Inflammatory macrophage treated with lipopolysaccharide for 1 hour (primary cell): ENCODE measurements around the gene PLEKHG4.

Experiments used
- DNase-seq, 2 donors: peaks; one replicate each; pipeline ENCODE4 v3.0.0-alpha.2; 2020 to 2022

PLEKHG4 gene

DNA sequence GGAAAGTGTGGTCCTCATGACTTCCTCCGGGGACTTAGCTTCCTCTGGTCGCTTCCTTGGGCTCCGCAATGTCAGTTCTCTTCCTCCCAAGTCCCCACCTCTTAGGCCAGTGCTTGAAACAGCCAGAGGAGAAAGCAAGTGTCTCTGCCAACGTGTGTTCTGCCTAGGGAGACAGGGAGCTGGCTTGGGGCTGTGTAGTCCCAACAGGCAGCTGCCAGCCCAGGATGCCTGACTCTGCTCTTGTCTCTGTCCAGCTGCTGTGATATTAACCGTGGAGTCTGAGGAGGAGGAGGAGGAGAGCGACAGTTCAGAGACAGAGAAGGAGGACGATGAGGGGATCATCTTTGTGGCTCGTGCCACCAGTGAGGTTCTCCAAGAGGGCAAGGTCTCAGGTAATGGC lies 13.5 kb upstream of the PLEKHG4 start:
- DNase-seq = no peak

DNA sequence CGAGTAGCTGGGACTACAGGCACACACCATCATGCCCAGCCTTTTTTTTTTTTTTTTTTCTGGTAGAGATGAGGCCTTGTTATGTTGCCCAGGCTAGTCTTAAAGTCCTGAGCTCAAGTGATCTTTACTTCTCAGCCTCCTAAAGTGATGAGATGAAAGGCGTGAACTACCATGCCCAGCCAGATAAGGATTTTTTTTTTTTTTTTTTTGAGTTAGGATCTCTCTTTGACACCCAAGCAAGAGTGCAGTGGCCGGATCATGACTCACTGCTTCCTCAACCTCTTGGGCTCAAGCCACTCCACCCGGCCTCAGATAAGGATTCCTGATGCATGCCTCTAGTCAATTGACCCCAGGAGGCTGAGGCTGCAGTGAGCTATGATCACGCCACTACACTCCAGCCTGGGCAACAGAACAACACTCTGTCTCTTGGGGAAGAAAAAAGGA lies 11.2 kb upstream of the PLEKHG4 start:
- no peak for DNase-seq

DNA sequence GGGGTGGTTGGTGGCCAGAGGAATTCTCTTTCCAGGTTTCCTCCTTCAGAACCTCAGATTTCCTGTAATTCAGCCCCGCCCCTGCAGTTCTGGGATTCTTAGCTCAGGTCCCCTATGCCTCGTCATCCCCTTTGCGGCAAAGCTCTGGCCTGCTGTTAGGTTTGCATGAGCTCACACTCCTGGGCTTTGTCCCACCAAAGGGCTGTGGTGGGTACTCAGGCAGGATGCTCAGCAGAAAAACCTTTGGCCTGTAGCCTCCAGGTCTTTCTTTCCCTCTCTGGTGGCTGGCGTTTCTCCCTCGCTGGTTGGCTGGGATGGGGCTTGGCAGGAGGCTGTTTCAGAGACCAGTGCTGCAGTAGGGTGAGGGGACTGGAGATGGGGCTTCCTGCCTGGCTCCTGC lies 9.6 kb upstream of the PLEKHG4 start:
- DNase-seq = no peak

DNA sequence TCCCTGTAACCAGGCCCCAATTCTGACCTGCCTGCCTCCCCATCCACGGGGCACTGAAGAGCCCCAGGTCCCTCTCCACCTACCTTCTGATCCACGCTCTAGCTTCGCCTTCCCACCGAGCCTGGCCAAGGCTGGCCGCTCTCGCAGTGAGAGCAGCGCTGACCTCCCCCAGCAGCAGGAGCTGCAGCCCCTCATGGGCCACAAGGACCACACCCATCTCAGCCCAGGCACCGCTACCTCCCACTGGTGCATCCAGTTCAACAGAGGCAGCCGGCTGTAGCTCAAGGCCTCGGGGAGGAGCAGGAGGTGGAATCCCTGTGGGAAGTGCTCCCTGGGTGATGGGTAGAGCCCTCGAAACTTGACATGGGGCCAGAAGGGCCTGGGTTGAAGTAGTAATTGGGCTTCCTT lies 8.4 kb upstream of the PLEKHG4 start:
- DNase-seq = no peak

DNA sequence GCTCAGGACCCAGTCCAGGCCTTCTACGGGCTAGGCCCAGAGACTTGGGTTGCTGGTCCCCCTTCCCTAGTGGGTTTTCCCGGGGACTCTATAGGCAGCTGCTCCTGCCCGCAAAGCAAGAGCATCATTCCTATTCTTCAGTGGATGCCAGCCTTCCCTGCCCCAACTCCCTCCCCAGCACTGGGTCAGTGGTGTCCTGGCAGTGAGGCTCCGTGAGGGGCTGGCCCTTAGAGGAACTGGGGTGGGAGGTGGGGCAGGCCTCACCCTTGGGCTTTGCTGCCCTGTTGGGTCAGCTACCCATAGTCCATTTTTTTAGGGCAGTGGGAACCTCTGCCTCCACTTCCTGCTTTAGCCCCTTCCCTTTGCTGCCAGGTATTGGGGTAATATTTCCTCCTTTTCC lies 7.9 kb upstream of the PLEKHG4 start:
- DNase-seq = no peak

DNA sequence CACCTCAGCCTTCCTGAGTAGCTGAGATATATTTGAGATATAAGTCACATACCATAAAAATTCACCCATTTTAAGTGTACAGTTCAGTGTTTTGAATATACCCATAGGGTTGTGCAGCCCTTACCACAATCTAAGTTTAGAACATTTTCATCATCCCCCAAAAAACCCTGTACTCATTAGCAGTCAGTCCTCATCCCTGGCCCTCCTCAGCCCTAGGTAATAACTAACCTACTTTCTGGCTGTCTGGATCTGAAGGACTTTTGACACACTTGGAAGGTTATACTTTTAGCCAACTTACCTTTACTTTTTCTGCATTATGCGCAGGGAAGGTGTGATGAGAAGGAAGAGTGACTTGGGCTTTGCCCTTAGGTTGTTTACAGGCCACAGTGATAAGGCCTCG lies 4.0 kb upstream of the PLEKHG4 start:
- DNase-seq = no peak

DNA sequence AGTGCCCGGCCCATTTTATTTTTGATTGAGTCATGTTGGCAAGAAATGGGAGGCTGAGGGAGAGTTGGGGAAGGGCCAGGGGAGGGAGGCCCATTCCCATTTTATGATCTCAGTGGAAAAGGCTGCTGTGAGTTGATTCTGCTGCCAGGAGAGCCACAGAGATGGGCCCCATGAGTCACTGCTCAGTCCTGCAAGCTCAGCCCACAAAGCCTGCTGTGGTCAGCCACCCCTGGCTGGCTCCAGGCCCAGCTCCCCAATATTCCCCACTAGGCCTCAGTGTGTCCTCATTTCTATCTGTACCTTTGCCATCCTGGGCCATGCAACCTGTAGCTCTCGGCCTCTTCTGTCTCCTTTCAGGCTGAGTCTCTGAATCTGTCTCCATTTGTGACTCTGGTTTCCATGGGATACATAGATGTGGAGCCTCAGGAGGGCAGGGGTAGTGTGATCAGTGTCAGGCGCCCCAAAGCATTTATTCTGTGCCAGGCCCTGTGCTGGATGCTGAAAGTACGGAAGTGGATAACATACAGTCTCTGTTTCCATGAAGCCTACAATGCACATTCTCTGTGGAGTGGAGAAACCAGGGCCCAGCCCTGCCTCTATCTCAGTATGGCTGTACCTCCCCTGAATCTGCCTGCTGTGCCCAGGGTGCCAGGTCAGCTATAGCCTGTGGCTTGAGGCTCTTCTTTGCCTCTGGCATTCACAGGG lies 1.9 kb upstream of the PLEKHG4 start:
- DNase-seq = peak; percentile 12 to 52

DNA sequence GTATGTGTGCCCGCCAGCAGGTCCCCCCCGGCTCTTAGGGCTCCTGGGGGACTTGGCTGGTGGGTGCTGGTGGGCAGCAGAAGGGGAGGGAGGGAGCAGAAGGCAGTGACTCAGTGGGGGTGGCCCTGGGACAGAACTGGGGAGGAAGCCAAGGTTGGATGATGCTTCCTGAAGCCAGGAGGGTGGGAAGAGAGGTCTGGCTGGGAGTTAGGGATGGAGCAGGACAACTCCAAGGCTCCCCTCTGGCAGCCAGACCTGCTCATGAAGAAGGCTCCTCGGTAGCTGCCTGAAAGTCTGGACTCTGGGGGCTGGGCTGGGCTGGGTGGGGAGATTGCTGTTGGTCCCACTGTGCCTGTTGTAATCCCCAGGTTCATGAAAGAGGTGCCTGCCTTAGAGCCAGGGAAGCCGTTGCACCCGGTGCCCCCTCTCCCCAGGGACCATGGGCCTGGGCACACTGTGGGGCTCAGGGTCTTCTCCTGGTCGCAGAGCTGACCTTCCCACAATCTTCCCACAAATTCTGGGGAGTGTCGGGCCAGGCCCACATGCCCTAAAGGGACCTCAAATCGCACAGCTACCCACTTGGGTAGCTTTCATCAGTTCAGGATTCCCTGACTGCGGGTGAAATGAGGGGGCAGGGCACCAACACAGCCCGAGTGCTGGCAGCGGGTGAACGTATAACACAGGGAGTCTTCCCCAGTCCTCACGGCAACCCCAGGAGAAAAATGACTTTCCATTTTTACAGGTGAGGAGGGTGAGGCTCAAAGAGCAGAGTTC lies 1.1 kb upstream of the PLEKHG4 start:
- peak in 1 of 2 donors; percentile 24 for DNase-seq

DNA sequence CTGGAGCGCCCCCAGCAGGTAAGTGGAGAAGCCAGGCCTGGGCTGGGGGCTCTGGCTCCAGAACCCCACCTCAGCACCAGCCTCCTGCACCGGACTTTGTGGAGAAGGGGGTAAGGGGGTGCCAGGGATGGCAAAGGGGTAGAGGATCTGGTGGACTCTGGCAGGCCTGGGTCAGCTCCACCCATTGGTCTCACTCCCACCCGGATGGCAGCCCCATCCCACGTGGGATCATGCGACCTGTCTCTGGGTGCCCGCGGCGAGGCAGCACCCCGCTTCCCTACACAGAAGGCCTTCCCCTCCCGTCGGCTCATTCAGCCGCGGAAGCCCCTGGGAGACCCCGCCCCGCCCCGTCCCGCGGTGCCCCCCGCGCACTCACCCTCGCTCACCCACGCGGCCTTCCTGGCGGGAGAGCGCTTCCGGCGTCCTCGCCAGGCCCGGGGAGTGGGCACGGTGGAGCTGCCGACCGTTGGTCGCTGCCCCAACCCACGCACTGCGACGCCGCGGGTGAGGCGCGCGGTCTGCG lies 498 bp upstream of the PLEKHG4 start:
- peak; percentile 15 to 64 for DNase-seq

DNA sequence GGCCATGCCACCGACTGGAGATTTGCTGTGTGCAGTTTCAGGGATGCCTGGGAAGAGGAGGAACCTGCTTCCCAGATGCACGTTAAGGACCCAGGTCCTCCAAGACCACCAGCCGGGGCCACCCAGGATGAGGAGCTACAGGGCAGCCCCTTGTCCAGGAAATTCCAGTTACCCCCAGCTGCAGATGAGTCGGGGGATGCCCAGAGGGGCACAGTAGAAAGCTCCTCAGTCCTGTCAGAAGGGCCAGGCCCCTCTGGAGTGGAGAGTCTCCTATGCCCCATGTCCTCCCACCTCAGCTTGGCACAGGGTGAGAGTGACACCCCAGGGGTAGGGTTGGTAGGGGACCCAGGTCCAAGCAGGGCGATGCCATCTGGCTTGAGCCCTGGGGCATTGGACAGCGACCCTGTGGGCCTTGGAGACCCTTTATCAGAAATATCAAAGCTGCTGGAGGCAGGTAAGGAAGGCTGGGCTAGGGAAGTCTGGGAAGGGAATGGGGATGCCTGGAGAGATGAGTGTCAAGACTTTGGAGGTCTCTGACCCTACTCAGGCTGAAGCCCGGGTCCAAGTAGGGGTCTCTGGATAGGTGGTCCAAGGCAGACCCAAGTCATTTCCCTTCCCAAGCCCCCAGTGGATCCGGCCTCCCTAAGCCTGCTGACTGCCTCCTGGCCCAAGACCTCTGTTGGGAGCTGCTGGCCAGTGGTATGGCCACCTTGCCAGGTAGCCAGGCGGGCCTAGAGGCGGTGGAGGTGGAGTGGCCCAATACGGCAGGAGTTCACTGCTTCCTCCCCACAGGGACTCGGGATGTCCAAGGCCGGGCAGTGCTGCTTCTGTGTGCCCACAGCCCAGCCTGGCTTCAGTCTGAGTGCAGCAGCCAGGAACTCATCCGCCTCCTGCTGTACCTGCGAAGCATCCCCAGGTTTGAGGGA lies 1.0 kb downstream of the PLEKHG4 start:
- no peak for DNase-seq

DNA sequence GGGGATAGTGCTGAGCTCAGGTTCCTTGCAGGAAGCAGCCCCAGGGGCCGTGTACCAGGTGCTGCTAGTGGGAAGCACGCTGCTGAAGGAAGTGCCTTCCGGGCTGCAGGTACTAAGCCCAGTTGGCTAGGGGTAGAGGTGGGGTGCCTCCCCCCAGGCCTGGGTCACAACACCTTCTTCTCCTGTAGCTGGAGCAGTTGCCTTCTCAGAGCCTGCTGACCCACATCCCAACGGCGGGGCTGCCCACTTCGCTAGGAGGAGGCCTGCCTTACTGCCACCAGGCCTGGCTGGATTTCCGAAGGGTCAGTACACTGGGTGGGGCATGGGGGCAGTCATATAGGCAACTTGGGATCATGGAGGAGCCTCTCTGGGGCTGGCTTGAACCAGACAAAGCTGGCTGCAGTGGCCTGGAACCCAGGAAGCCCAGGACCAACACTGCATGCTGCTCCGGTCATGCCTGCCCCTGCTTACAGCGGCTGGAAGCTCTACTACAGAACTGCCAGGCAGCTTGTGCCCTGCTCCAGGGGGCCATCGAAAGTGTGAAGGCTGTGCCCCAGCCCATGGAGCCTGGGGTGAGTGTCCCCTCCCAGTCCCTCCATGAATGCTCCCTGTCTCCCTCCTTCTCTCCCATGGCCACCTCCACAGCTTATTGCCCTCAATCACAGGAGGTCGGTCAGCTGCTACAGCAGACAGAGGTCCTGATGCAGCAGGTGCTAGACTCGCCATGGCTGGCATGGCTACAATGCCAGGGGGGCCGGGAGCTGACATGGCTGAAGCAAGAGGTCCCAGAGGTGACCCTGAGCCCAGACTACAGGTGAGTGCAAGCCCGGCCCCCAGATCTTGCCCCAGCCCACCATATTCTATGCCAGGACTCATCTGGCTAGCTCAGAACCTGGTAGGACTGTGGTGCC lies 2.5 kb downstream of the PLEKHG4 start:
- DNase-seq = no peak

DNA sequence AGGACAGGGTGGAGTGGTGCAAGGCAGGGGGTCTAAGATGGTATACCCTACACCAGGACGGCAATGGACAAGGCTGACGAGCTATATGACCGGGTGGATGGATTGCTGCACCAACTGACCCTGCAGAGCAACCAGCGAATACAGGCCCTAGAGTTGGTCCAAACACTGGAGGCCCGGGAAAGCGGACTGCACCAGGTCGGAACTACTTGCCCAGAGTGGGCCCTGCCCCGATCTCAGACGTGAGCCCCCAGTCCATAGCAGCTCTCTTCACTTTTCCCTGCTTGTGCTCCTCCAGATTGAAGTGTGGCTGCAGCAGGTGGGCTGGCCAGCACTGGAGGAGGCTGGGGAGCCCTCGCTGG lies 3.1 kb downstream of the PLEKHG4 start:
- no peak for DNase-seq

DNA sequence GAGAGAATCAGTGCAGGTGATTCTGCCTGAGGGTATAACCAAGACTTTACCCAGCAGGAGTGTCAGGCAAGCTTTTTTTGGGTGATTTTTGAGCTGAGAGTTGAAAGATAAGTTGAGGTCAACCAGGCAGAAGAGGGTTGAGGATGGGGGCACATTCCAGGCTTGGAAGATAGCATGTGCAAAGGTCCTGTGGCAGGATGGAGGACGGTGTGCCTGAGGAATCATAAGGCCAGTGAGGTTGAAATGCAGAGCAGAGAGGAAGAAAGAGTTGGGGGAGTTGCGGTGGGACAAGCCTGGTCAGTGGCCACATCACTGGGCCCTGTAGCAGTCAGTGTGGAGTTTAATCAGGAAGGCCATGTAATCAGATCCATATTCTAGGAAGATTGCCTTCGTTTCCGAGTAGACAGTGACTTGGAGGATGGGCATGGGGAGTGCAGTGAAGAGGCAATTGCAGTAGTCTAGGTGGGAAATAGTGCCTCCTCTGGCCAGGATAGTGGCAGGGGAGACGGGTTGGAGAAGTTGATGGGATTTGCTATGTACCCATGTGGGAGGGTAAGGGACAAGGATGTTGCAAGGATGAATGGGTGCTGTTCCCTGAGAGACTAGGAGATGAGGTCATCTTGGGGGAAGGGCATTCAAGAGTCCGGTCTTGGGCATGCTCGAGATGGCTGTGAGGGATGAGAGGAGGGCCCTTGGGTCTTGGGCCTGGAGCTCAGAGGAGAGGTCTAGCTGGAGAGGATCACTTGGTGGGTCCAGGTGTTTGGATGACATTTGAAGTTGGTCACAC lies 3.9 kb downstream of the PLEKHG4 start:
- peak; percentile 43 to 76 for DNase-seq

DNA sequence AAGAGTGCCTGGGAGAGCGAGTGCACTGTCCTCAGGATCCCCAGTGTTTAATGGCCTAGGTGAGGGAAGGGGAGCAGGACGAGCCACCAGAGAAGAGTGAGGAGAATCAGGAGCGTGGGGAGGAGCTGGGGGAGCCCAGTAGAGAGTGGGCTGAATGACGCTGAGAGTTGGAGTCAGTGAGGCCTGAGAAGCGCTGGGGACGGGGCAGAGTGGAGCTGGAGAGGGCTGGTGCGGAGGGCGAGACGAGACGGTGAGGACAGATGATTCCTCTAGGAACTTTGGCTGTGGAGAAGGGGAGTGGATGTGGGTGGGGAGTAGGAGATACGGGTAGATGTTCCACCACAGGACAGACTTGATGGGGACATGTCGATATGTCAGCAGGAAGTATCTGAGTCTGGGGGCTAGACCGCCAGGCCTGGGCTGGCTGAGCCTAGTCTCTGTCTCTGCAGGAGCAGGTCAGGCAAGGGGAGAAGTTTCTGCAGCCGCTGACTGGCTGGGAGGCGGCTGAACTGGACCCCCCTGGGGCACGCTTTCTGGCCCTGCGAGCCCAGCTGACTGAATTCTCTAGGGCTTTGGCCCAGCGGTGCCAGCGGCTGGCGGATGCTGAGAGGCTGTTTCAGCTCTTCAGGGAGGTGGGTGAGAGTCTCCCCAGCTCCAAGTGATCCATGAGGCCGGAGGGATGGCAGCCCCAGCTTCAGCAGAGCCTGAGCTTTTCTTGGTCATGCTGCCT lies 4.7 kb downstream of the PLEKHG4 start:
- no peak for DNase-seq

DNA sequence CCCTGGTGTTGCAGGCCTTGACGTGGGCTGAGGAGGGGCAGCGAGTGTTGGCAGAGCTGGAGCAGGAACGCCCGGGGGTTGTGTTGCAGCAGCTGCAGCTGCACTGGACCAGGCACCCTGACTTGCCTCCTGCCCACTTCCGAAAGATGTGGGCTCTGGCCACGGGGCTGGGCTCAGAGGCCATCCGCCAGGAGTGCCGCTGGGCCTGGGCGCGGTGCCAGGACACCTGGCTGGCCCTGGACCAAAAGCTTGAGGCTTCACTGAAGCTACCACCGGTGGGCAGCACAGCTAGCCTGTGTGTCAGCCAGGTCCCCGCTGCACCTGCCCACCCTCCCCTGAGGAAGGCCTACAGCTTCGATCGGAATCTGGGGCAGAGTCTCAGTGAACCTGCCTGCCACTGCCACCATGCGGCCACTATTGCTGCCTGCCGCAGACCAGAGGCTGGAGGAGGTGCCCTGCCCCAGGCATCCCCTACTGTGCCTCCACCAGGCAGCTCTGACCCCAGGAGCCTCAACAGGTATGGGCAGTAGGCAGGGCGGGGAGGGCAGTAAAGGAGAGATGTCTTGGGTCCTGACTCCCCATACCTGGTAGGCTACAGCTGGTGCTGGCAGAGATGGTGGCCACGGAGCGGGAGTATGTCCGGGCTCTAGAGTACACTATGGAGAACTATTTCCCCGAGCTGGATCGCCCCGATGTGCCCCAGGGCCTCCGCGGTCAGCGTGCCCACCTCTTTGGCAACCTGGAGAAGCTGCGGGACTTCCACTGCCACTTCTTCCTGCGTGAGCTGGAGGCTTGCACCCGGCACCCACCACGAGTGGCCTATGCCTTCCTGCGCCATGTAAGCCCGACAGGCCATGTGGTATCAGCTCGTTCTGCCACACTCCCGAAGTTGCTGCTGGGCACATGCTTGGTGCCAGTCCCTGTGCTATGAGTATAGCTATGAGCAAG lies 5.6 kb downstream of the PLEKHG4 start:
- no peak for DNase-seq

DNA sequence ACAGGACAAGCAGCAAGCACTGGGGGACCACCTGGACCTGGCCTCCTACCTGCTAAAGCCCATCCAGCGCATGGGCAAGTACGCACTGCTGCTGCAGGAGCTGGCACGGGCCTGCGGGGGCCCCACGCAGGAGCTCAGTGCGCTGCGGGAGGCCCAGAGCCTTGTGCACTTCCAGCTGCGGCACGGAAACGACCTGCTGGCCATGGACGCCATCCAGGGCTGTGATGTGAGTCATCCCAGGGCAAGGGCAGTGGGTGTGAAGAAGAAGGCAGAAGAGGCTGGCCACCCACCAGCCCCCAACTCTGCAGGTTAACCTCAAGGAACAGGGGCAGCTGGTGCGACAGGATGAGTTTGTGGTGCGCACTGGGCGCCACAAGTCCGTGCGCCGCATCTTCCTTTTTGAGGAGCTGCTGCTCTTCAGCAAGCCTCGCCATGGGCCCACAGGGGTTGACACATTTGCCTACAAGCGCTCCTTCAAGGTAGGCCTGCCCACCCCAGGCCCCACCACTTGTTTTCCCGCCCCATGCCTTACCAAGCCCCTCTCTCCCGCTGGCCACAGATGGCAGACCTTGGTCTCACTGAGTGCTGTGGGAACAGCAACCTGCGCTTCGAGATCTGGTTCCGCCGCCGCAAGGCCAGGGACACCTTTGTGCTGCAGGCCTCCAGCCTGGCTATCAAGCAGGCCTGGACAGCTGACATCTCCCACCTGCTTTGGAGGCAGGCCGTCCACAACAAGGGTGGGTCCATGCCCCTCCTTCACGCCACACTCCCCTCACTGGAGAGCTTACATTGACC lies 7.3 kb downstream of the PLEKHG4 start:
- DNase-seq = no peak

DNA sequence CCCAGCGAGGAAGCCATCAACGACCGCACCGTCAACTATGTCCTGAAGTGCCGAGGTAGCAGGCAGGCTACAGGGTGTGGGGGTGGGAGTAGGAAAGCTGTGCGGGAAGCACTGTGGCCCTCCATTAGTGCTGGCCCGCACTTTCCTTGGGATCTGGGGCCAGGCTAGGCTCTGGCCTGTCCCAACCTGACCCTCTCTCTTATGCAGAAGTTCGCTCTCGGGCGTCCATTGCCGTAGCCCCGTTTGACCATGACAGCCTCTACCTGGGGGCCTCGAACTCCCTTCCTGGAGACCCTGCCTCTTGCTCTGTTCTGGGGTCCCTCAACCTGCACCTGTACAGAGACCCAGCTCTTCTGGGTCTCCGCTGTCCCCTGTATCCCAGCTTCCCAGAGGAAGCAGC lies 8.6 kb downstream of the PLEKHG4 start:
- no peak for DNase-seq

DNA sequence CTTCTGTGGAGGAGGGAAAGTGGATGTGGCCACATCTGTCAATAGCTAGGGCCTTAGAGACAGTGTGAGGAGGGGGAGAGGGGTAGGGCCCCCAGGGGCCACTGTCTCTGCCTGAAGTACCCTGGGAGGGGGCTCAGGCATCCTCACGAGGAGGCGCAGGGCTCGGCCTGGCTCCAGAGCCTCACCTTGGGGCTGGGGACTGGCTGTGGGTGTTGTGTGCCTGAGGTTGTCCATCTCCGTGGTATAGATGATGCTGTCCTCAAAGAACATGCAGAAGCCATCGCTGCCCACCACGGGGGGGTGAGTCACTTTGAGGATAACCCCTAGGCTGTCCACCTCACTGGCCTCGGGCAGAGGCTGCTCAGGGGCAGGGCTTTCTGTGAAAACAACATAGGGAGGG lies 12.1 kb downstream of the PLEKHG4 start:
- no peak for DNase-seq
